ENCODE results near the gene PCBP2.

The PCBP2 gene

DNA sequence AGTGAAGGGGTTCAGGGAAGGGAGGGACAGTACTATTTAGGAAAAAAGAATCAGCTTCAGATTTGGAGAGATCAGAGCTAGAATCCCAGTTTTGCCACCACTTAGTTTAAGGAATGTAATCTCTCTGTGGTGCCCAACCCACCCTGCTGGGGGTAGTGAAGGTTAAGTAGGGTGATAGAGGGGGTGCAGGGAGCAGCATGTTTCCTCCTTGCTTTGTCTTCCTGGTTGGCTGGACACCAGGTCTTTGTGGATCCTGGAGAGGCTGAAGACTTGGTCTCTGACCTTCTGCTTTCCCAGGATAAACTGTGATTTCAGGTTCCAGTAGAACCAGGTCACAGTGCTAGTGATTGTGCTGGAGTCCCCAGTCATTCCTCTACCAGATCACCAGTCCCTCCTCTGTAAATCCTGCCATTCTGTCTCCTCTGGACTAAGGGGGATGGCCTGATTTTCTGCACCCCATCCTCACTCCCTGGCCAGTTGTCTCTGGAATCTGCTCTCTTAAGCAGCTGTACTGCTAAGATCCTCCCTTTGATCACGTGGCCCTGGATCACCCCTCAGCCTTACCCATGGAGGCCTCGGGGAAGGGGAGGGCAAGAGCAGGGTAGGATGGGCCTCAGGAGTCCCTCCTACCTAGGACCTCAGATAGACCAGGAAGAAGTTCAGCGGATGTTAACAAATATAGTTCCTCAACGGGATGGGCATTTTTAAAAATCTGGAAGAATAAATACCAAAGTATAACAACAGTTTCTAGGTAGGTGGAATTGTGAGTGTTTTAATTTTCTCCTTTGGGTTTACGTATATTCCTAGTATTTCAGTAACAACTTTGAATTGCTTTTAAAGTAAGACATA lies 44.2 kb downstream of the PCBP2 start:
- no peak for DNase-seq

GRCh38 chr12:53496752-53497032 lies 44.8 kb downstream of the PCBP2 start:
- no peak for DNase-seq

GRCh38 chr12:53497461-53497860 lies 45.6 kb downstream of the PCBP2 start:
- no peak for DNase-seq

DNA sequence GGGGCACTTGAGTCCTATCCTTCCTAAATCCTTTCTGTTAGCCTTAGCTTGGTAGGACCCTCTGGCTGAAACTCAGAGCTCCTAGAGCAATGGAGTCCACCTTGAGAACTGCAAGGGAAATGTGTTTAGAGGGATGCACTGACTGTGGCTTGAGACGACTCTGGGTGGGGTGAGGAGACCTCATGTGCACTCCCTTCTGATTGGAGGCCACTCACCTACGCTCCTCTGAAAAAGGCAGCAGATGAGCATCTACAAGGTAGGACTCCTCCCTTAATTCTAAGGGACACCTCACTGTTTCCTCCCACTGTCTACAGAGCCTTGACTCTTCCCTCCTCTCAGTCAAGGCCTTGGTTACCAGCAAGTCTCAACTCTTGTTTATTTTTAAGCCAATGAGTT lies 46.3 kb downstream of the PCBP2 start:
- no peak for DNase-seq

DNA sequence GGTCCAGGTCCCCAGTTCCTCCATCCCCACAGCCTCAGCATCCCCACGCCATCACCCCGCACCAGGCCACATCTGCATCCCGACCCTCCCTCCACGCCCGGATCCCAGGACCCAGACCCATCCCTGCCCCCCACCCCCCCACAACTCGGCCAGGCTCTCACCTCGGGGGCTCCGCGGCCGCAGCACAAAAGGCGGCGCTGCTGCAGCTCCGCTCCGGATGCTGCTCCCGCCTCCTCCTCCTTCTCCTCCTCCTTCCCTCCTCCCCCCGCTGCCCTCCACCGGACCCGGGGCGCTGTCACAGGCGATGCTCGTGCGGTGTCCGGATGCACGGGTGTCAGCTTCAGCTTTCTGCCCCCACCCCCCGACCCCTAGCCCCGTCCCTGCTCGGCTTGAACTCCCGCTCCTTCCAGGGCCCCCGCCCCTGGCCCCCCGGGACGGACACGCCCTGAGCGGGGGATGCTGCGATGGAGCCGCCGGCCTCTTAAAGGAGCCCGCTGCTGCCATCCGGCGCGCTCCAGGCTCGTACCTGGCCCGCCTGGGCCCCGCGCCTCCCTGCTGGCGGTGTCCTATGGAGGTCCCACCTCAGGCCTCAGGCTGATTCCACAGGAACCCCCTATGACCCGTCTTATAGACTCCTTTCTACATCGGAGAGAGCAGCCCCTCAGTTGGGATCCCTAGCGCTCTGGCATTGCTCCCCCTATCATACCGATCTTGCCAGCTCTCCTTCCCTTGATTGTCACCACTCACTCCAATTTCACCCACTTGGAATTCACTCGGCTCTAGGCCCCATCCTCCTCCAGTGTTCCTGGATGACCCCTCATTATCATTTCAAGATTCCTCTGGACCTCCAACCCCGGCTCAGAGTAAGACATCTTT lies 47.6 kb downstream of the PCBP2 start, which contains the start of gene MAP3K12:
TSS of gene MAP3K12 (minus strand) at position 193 of the 876 bp plus-strand sequence. CDS start 12,067 bp downstream, outside the sequence.
- DNase-seq: peak; percentile 65 to 81 (median 76)

DNA sequence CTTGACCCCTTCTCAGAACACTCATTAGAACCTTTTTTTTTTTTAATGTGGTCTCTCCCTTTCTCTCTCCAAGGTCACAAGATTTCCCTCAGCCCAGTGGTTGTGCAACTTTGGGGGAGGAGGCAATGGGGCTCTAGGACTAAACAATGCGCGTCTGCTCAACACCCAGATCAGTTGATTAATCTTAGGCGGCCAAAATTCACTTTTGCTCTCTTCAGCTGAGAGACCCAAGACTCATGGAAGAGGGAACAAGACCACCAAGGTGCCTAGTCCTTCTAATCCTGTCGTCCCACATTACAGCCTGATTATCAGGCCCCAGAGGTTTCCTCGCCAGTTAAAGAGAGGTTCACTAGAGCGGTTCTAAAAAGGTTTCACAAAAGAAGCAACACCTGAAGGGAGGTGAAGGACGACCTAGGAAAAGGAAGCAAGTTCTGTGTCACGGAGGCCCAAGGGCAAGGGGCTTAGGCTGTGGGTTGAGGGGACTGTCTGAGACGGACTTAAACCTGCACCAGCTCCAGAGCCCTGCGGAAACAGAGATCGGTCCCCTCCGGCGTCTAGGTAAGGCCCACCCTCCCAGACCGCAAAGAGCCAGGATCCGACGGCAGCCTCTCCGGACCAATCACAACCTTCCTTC lies 48.4 kb downstream of the PCBP2 start:
- DNase-seq: no peak

- DNase-seq: peak; percentile 99 to 100 (median 100)
These were observed 49.1 kb downstream of the PCBP2 start, which contains the start of gene TARBP2 for GRCh38 chr12:53500776-53501614. TARBP2 (plus strand) TSS chr12:53501283; CDS start chr12:53501409, 126 bp downstream.

- no peak for DNase-seq
These were observed 49.8 kb downstream of the PCBP2 start for GRCh38 chr12:53501615-53502181.

GRCh38 chr12:53502331-53502730 lies 50.4 kb downstream of the PCBP2 start:
- DNase-seq: no peak

DNA sequence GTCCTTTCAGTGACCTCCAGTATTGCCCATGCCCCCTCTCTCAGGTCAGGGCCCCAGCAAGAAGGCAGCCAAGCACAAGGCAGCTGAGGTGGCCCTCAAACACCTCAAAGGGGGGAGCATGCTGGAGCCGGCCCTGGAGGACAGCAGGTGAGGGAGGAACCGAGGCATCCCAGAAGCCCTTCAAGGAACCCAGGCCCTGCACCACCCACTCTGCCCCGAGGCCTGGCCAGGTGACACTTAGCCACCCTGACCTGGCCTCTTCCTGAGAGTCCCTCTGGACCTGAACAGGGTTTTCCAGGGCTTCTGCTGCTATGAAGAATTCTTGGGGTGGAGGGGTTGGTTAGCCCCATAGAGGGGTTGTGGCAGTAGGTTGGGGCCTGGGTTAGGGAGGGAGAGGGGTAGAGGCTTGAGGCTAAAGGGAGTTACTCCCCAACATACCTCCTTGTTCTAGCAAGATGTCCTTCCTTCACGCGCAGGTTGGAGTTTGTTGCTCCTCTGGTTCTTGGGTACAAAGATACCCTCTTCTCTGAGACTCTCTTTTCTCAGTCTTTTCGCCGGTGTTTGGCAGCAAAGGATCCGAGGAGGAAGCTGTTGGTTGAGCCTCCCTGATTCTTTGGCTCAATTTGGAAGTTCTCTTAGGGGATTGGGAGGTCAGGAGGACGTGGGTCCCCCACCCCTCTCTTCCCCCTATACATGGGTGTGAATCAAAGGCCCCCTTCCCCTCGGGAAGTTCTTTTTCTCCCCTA lies 51.3 kb downstream of the PCBP2 start:
- DNase-seq: no peak

- no peak for DNase-seq
These were observed 52.4 kb downstream of the PCBP2 start for GRCh38 chr12:53504004-53504920.

DNA sequence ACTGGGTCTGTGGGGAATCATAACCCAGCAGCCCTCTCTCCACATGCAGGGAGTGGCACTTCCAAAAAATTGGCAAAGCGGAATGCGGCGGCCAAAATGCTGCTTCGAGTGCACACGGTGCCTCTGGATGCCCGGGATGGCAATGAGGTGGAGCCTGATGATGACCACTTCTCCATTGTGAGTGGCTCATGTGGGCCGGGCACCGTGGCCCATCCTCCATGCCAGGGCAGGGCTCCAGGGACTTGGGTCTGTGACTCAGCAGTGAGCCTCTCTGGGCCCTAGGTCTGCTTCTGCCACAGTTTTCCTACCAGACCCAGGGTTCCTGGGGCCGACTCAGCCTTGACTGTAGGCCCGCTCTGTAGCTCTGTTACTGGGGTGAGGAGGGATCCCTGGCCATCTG lies 53.2 kb downstream of the PCBP2 start:
- no peak for DNase-seq

GRCh38 chr12:53505555-53506449 lies 53.9 kb downstream of the PCBP2 start:
- DNase-seq: no peak

GRCh38 chr12:53506450-53506785 lies 54.5 kb downstream of the PCBP2 start:
- DNase-seq: no peak

DNA sequence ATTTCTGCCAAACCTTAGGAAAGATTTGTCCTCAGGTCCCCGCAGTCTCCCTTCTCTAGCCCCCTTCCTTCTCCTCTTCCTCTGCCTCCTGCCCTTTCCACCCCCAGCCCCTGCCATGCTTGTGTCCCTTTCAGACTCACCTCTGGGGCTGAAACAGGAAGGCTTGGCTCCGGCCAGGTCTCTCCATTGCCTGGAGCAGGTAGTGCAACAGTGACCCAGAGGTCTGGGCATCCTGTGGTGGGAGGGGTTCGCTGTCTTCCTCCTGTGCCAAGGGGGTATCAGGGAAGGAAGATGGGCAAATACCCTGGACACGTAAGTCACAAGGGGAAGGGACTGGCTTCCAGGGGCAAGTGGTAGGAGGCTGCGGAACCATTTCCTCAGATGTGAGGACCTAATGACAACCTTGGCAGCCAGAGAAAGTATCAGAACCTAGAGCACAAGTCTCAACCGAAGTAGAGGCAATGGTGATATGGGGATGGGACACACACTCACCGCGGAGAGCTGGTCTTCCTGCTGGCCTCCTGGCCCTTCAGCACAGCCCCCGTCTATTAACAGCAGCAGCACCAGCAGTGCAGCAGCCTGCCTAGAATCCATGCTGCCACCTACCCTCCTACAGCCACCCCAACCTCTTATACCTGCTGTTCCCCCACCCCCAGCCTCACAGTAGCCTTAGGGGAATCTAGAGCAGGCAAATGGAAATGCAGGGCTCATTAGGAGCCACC lies 55.1 kb downstream of the PCBP2 start, which contains the start of gene NPFF:
TSS of gene NPFF (minus strand) at position 604 of the 722 bp plus-strand sequence. CDS start at position 594, 10 bp downstream.
- DNase-seq: no peak

GRCh38 chr12:53507603-53507885 lies 55.6 kb downstream of the PCBP2 start:
- DNase-seq: no peak

GRCh38 chr12:53508534-53509170 lies 56.8 kb downstream of the PCBP2 start:
- DNase-seq: peak; percentile 78 to 90 (median 82)

GRCh38 chr12:53510181-53510812 lies 58.4 kb downstream of the PCBP2 start:
- no peak for DNase-seq
